ENCODE results near the gene RAB26.

RAB26 gene

DNA sequence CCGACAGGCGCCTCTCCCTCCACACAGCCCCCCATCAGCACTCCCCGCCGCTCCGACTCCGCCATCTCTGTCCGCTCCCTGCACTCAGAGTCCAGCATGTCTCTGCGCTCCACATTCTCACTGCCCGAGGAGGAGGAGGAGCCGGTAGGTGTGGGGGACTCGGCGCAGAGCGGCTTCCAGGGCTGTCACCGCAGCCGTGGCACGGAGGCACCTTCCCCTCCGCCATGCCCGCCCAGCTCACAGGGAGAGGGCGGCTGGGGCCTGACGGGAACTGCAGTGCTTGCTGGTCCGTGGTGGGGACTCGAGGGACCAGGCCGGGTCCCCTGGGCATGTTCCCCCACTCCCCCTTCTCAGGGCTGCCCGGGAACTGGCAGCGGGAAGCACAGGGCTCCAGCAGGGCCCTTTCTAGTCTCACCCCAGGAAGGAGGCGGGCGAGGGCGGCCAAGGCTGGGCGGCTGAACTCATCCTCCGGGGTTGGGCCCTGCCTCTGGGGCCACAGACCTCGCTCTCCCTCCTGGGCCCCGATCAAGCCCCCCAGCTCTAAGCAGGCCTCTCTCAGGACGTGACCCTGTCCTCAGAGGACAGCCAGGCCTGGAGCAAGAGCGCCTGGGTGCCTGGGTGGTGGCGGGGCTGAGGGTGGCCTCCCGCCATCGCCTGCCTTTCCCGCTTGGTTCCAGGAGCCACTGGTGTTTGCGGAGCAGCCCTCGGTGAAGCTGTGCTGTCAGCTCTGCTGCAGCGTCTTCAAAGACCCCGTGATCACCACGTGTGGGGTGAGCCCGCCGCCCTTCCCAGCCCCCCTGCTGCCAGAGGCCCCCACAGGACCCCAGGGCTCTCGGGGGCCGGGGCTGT lies 22.4 kb downstream of the RAB26 start:
- H3K4me3 ChIP-seq (ENCODE audit: low read depth, low read length), result no peak overlapping the region
- TF ChIP-seq, protein P1, sequence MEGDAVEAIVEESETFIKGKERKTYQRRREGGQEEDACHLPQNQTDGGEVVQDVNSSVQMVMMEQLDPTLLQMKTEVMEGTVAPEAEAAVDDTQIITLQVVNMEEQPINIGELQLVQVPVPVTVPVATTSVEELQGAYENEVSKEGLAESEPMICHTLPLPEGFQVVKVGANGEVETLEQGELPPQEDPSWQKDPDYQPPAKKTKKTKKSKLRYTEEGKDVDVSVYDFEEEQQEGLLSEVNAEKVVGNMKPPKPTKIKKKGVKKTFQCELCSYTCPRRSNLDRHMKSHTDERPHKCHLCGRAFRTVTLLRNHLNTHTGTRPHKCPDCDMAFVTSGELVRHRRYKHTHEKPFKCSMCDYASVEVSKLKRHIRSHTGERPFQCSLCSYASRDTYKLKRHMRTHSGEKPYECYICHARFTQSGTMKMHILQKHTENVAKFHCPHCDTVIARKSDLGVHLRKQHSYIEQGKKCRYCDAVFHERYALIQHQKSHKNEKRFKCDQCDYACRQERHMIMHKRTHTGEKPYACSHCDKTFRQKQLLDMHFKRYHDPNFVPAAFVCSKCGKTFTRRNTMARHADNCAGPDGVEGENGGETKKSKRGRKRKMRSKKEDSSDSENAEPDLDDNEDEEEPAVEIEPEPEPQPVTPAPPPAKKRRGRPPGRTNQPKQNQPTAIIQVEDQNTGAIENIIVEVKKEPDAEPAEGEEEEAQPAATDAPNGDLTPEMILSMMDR (IDR thresholded peaks at IDR 0.05; ENCODE audit: low read depth, low read length, missing control alignments), result no peak
- DNase-seq (ENCODE audit: low read depth), result no peak

DNA sequence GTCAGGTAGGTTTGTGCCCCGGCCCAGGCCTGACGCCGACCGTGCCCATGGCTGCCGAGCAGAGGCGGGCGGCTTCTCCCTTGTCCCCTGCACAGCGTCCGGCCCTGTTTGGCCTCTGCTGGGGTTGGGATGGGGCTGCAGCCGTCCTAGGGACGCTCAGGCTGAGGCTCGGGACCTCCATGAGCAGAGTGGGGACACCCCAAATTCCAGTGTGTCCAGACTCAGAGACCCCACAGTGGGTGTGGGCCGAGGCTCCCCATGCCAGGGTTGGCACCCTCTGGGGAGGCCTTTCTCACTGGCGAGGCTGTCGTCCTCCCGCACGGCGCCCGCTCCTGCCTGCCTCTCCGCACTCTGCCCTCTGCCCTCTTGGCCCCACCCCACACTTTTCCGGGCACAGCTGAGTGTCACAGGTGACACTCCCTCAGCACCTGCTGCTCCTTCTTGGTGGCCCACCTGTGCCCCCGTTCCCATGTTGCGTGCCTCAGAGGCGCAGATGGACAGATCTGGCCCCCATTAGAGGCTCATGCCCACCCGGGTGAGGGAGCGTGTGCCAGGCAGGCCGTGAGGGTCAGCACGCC lies 23.3 kb downstream of the RAB26 start:
- TF ChIP-seq, protein P1 (IDR thresholded peaks at IDR 0.05; ENCODE audit: low read depth, low read length, missing control alignments), result no peak
- no peak for DNase-seq (ENCODE audit: low read depth)

DNA sequence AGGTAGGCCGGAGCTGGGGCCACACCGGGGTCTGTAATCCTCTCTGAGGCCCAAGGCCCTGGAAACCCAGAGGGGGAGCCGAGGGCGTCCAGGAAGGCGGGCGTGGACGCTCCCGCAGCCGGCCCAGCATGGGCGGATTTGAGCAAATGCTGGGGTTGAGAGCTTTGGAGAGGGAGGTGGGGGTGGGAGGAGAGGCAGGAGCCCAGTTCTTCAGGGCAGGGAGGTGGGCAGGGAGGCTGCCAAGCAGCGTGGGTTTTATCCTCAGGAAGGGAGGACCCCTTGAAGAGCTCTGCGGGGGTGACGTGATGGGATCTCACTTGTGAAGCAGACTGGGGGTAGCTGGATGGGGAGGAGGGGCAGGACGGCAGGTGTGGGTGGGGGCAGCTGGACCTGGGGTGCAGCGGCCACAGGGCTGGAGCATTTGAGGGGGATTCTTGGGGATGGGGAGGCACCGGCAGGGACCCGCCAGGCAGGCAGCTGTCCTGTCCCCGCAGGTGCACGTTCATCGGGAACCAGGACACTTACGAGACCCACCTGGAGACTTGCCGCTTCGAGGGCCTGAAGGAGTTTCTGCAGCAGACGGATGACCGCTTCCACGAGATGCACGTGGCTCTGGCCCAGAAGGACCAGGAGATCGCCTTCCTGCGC lies 24.4 kb downstream of the RAB26 start:
- H3K4me3 ChIP-seq (ENCODE audit: low read depth, low read length), result no peak overlapping the region
- TF ChIP-seq, protein P1 (IDR thresholded peaks at IDR 0.05; ENCODE audit: low read depth, low read length, missing control alignments), result no peak
- no peak for DNase-seq (ENCODE audit: low read depth)

More for the DNA sequence above, 23.3 kb downstream of the RAB26 start:
- H3K4me3 ChIP-seq (ENCODE audit: low read depth, low read length), result no peak overlapping the region

DNA sequence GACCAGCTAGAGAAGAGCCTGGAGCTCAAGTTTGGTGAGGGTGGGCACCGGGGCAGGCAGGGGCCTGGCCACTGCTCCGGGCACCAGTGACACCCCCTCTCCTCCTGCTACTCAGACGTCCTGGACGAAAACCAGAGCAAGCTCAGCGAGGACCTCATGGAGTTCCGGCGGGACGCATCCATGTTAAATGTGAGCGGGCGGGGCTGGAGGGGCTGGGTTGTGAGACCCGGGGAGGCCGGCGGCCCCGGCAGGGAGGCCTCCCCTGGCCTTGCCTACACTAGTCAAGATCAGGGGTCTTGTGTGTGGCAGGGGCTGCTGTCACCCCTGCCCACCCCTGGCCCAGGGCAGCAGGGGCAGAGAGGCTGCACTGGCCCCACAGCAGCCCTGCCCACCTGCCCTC lies 24.9 kb downstream of the RAB26 start:
- no peak overlapping the region for H3K4me3 ChIP-seq (ENCODE audit: low read depth, low read length)
- TF ChIP-seq, protein P1 (IDR thresholded peaks at IDR 0.05; ENCODE audit: low read depth, low read length, missing control alignments), result no peak
- no peak for DNase-seq (ENCODE audit: low read depth)

DNA sequence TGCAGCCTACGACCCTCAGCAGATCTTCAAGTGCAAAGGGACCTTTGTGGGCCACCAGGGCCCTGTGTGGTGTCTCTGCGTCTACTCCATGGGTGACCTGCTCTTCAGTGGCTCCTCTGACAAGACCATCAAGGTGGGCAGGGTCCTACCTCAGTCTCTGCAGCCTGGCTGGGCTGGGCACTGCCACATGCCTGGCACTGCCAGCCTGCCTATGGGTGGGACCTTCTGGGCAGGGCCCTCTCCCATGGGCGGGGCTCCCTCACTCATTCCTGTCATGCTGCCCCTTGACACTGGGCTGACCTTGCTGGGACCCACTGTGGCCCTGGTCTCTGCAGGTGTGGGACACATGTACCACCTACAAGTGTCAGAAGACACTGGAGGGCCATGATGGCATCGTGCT lies 25.5 kb downstream of the RAB26 start:
- H3K4me3 ChIP-seq (ENCODE audit: low read depth, low read length), result no peak overlapping the region
- DNase-seq (ENCODE audit: low read depth), result no peak
- TF ChIP-seq, protein P1 (IDR thresholded peaks at IDR 0.05; ENCODE audit: low read depth, low read length, missing control alignments), result no peak

DNA sequence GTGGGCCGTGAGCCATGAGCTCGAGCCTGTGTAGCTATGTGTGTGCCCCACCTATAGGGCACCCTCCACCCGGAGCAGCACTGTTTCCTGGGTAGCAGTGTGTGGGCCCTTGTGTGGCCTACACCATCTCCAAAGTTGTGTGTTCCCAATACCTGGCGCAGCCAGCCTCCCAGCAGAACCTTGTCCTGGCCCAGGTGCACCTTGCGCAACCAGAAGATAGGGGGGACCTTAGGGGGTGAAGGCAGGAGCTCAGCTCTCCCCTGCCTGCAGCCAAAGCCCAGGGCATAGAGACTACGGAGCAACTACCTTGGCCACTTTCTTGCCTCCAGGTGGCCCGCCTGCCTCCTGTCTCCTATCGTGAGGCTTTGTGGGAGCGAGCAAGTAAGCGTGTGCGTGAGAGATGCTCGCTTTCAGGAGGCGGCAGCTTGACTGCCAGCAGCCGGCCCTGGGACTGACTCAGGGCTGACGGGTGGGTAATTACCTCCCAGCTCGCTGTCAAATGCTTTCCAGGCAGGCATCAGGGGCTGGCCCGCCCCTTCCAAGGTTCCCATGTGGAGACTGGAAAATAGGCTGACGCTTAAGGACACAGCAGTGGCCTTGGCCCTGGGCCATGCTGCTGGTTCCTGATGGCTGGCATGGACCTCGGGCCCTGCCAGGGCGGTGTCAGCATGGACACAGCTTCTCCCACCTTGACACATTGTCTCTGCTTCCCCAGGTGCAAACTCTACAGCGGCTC lies 26.1 kb downstream of the RAB26 start:
- no peak overlapping the region for H3K4me3 ChIP-seq (ENCODE audit: low read depth, low read length)
- no peak for DNase-seq (ENCODE audit: low read depth)
- TF ChIP-seq, protein P1 (IDR thresholded peaks at IDR 0.05; ENCODE audit: low read depth, low read length, missing control alignments), result no peak
